ENCODE data around the gene UPK3A.

DNA sequence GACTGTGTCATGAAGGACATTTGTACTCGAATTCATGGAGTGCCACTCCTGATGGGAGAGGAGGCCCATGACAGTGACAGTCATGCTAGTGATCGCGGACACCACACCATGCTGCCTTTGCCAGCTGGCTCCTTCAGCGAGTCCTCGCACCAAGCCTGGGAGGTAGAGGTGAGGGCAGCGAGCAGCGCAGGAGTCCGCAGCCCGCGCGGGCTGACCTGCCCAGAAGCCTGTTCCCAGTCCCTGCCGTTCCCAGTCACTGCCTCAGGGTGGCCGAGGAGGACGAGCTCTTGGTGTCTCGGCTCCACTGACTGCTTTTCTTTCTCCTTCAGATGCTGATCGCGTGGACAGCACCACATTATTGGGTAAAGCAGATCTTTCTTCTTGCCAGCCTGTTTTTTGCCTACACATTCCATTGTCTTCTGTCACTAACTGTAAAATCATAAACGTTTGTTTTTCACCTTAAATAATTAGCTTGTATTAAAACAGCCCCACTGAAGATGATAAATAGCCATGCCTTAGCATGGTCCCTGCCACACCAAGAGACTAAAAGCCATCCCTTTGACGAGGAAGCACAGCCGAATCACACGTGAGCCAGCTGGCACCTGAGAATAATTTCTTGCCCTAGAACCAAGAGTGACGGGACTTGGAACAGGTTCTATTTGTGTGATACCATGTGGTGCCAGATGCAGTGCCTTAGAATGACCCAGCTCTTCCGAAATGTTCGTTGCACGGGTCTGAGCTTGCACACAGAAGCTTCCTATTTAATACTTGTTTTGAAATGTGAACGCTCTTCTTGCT is 50.5 kb downstream of the UPK3A start:
- TF ChIP-seq EZH2 (IDR thresholded peaks at IDR 0.05) (no peak), POLR2AphosphoS5 (IDR thresholded peaks at IDR 0.05; ENCODE audit: borderline replicate concordance, low read depth, low read length) (no peak)
